Measurements from ENCODE around the gene RAB3D. TPM values are rescaled to one million over a fixed set of nuclear protein-coding genes. Genes with fewer than 3 reads are reported as not detected.

RAB3D gene
- total RNA-seq, 1 experiment from 2014 or later, result 35.0 TPM

GRCh38 chr19:11290256-11290655, 49.2 kb downstream of the RAB3D start:
- no TSS peak for BruUV-seq (replicated peaks)
- intact Hi-C loops (cut with micrococcal nuclease; ENCODE audit: unreplicated experiment), result no loop called here
- no peaks in the 10 kb centered on the region for H3K79me2 ChIP-seq (ENCODE audit: low read depth)
- H3K4me3 ChIP-seq, result no peak overlapping the region
- H3K36me3 ChIP-seq (ENCODE audit: low read depth), result no peaks in the 10 kb centered on the region
- no peaks in the 10 kb centered on the region for H3K9me3 ChIP-seq (ENCODE audit: insufficient read depth, low read depth)
- no peaks in the 10 kb centered on the region for H3K9me2 ChIP-seq (ENCODE audit: insufficient read depth)
- no peaks in the 10 kb centered on the region for H4K20me1 ChIP-seq (ENCODE audit: insufficient read depth)
- ChIA-PET POLR2A (ENCODE audit: unreplicated experiment) (no interaction called here), CTCF (interaction anchor here (0.6 to 0.7 kb wide), 2 partner anchors 24 to 50 kb away, joined by 8 to 16 read pairs; no protein-coding TSS in a partner anchor)
- H3K4me2 ChIP-seq, result no peak overlapping the region
- no peak overlapping the region for H3K27ac ChIP-seq
- peaks cover 15% of the 10 kb centered on the region for H3K4me1 ChIP-seq (replicated peaks; ENCODE audit: insufficient read depth)
- TF ChIP-seq, protein P1, sequence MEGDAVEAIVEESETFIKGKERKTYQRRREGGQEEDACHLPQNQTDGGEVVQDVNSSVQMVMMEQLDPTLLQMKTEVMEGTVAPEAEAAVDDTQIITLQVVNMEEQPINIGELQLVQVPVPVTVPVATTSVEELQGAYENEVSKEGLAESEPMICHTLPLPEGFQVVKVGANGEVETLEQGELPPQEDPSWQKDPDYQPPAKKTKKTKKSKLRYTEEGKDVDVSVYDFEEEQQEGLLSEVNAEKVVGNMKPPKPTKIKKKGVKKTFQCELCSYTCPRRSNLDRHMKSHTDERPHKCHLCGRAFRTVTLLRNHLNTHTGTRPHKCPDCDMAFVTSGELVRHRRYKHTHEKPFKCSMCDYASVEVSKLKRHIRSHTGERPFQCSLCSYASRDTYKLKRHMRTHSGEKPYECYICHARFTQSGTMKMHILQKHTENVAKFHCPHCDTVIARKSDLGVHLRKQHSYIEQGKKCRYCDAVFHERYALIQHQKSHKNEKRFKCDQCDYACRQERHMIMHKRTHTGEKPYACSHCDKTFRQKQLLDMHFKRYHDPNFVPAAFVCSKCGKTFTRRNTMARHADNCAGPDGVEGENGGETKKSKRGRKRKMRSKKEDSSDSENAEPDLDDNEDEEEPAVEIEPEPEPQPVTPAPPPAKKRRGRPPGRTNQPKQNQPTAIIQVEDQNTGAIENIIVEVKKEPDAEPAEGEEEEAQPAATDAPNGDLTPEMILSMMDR (conservative IDR thresholded peaks at IDR 0.05), result no peak
- no peak for TF ChIP-seq EZH2 (IDR thresholded peaks at IDR 0.05; ENCODE audit: low read depth)
- DNase-seq, result no peak
- H3K27me3 ChIP-seq (ENCODE audit: insufficient read depth, low read depth), result no peaks in the 10 kb centered on the region
- H2AFZ ChIP-seq, result no peak overlapping the region
- peaks cover 15% of the 10 kb centered on the region for H3F3A ChIP-seq (ENCODE audit: insufficient read depth, low read depth)

- ChIA-PET CTCF (no interaction called here), POLR2A (ENCODE audit: unreplicated experiment) (no interaction called here)
- no peak overlapping the region for H2AFZ ChIP-seq
- no peaks in the 10 kb centered on the region for H3K9me3 ChIP-seq (ENCODE audit: insufficient read depth, low read depth)
- H3K4me2 ChIP-seq, result no peak overlapping the region
- no peak for DNase-seq
- peaks cover 14% of the 10 kb centered on the region for H3F3A ChIP-seq (ENCODE audit: insufficient read depth, low read depth)
- TF ChIP-seq, protein P1 (conservative IDR thresholded peaks at IDR 0.05), result peak; percentile 84
- no peak for TF ChIP-seq EZH2 (IDR thresholded peaks at IDR 0.05; ENCODE audit: low read depth)
- no peak overlapping the region for H3K4me3 ChIP-seq
- no peaks in the 10 kb centered on the region for H3K36me3 ChIP-seq (ENCODE audit: low read depth)
- no peaks in the 10 kb centered on the region for H3K9me2 ChIP-seq (ENCODE audit: insufficient read depth)
- H3K27me3 ChIP-seq (ENCODE audit: insufficient read depth, low read depth), result no peaks in the 10 kb centered on the region
- peaks cover 3% of the 10 kb centered on the region; the same call in 1 of the 2 replicates for H3K4me1 ChIP-seq (replicated peaks; ENCODE audit: insufficient read depth)
- no TSS peak for BruUV-seq (replicated peaks)
- intact Hi-C loops (cut with micrococcal nuclease; ENCODE audit: unreplicated experiment), result no loop called here
- H3K79me2 ChIP-seq (ENCODE audit: low read depth), result no peaks in the 10 kb centered on the region
- H4K20me1 ChIP-seq (ENCODE audit: insufficient read depth), result no peaks in the 10 kb centered on the region
- no peak overlapping the region for H3K27ac ChIP-seq
These were observed 51.1 kb downstream of the RAB3D start for GRCh38 chr19:11288349-11288748.

- Histone ChIP-seq H3K4me2 (no peak overlapping the region), H3K9me3 (ENCODE audit: insufficient read depth, low read depth) (no peaks in the 10 kb centered on the region), H4K20me1 (ENCODE audit: insufficient read depth) (no peaks in the 10 kb centered on the region), H3K27ac (no peak overlapping the region), H3K27me3 (ENCODE audit: insufficient read depth, low read depth) (no peaks in the 10 kb centered on the region), H3K79me2 (ENCODE audit: low read depth) (no peaks in the 10 kb centered on the region), H3F3A (ENCODE audit: insufficient read depth, low read depth) (peaks cover 16% of the 10 kb centered on the region), H2AFZ (no peak overlapping the region), H3K9me2 (ENCODE audit: insufficient read depth) (no peaks in the 10 kb centered on the region), H3K4me3 (no peak overlapping the region), H3K36me3 (ENCODE audit: low read depth) (no peaks in the 10 kb centered on the region), H3K4me1 (replicated peaks; ENCODE audit: insufficient read depth) (no peaks in the 10 kb centered on the region)
- TF ChIP-seq, protein P1 (conservative IDR thresholded peaks at IDR 0.05), result no peak
- no peak for TF ChIP-seq EZH2 (IDR thresholded peaks at IDR 0.05; ENCODE audit: low read depth)
- no peak for DNase-seq
- CTCF ChIA-PET, result no interaction called here
- no TSS peak for BruUV-seq (replicated peaks)
- intact Hi-C loops (cut with micrococcal nuclease; ENCODE audit: unreplicated experiment), result no loop called here
- POLR2A ChIA-PET (ENCODE audit: unreplicated experiment), result no interaction called here
These were observed 53.0 kb downstream of the RAB3D start for GRCh38 chr19:11286312-11286974.
